Gastroesophageal sphincter (tissue), 3 donors: ENCODE results near the gene NUP93.

Experiments
- CTCF ChIP-seq, 4 experiments: fragments of 200-600 bp in 2 of 4; fragments of 450-650 bp in 2 of 4; sonication (generic) in 1 of 4; IDR thresholded peaks; one replicate each; pipeline ENCODE4 v1.5.1; 2017 to 2019; ENCODE audit warnings: antibody characterized with exemption in 4 of 4, mild to moderate bottlenecking in 2 of 4, moderate library complexity in 2 of 4
- EP300 ChIP-seq: sonication (generic); formaldehyde crosslinking; IDR thresholded peaks from one replicate; pipeline ENCODE4 v1.6.1; 2017; ENCODE audit warnings: antibody characterized with exemption, mild to moderate bottlenecking
- POLR2A ChIP-seq, 2 donors: fragments of 450-650 bp; IDR thresholded peaks; one replicate each; pipeline ENCODE4 v1.6.1; 2017; ENCODE audit warnings: antibody characterized with exemption in 2 of 2, mild to moderate bottlenecking in 2 of 2, moderate library complexity in 1 of 2
- POLR2AphosphoS5 ChIP-seq: sonication (generic); formaldehyde crosslinking; IDR thresholded peaks from one replicate; pipeline ENCODE4 v1.6.1; 2017; ENCODE audit warnings: antibody characterized with exemption

DNA sequence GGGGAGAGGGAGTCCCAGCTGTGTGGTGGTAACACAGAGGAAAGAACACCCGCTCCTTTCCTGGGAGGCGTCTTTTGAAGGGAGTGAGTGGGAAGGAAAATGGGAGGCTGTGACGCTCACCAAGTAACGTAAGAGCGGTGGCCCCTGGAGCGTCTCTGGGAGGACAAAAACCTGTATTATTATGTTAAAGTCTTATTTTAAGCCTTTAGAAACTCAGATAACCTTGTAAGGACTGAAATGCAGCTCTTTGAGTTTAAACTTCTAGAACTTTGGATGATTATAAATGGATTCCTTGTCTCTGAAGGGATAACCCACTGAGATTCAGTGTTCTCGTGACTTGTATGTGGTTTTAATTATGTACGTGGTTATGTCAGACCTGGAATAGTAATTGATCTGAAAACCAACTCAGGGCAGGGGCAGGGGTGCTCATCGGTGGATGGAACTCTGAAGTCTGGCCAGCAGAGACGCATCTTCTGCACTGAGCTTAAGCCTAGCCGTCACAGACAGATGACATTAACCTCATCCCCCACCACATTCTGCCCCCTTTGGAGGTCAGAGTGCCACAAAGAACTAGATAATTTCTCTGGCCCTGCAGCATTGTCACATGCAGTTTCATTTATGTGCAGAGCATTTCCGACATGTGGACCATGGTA, 93.3 kb downstream of the NUP93 start:
- no peak for TF ChIP-seq POLR2AphosphoS5
- no peak for TF ChIP-seq CTCF (IDR thresholded peaks at IDR 0.05)
- no peak for TF ChIP-seq EP300
- TF ChIP-seq POLR2A (IDR thresholded peaks at IDR 0.05), result no peak
